GM12878 (cell line): ENCODE data around the gene SLC35F3. TPM values are rescaled to one million over a fixed set of nuclear protein-coding genes. Genes with fewer than 3 reads are reported as not detected.

ENCODE experiments used
- ATAC-seq: fragments of 200-7000 bp; cut with Tn5 transposase; 3 replicates; pipeline ENCODE4 v1.9.1; 2020; ENCODE audit warnings: mild to moderate bottlenecking, moderate library complexity
- BruUV-seq: library from RNA; stranded (reverse); fragments of 400-500 nt; replicated peaks from 2 replicates; lab custom pipeline; 2021; lab: Mats Ljungman, UMichigan
- CTCF ChIA-PET: fragments of 300-600 bp; sonication (Branson Sonifier 250); formaldehyde crosslinking; extraction: SDS; loops from one replicate; lab custom pipeline; 2021; ENCODE audit warnings: inconsistent platforms; lab: Yijun Ruan, JAX
- POLR2A ChIA-PET: fragments of 350-600 bp; formaldehyde crosslinking; extraction: SDS; loops from one replicate; lab custom pipeline; 2021; ENCODE audit warnings: inconsistent platforms; lab: Charles Lee
- RAD21 ChIA-PET: fragments of 300-600 bp; sonication (Branson Sonifier 250); formaldehyde crosslinking; loops from one replicate; lab custom pipeline; 2023; ENCODE audit warnings: antibody characterized with exemption; ENCODE audit not compliant: unreplicated experiment; lab: Charles Lee
- SMC1A ChIA-PET: fragments of 300-600 bp; sonication (Branson Sonifier 250); formaldehyde crosslinking; loops from one replicate; lab custom pipeline; 2023; ENCODE audit not compliant: unreplicated experiment, uncharacterized antibody; lab: Charles Lee
- DNase-seq: peaks from one replicate; pipeline ENCODE4 v3.0.0-alpha.2; 2011; ENCODE audit warnings: low read depth, low spot score
- FAIRE-seq: peaks from 3 replicates; lab custom pipeline; 2011; peaks lifted over from hg19 to GRCh38; lab: Jason Lieb, UNC
- H2AFZ ChIP-seq: 2 replicates; pipeline ENCODE4 v1.6.0; 2011; ENCODE audit warnings: low read depth, low read length, control low read depth; ENCODE audit not compliant: control insufficient read depth
- H3K27ac ChIP-seq: 2 replicates; pipeline ENCODE4 v1.5.1; 2011; ENCODE audit warnings: control low read depth; ENCODE audit not compliant: control insufficient read depth, insufficient read depth
- H3K27me3 ChIP-seq, 2 experiments: replicated peaks in 1 of 2; 2 replicates each; pipeline versions ENCODE4 v1.6.0 to v1.6.1; 2011; ENCODE audit warnings: low read length in 1 of 2; ENCODE audit not compliant: control insufficient read depth in 2 of 2, insufficient read depth in 2 of 2
- H3K36me3 ChIP-seq, 2 experiments: 2 replicates each; pipeline ENCODE4 v1.5.1; 2011; ENCODE audit warnings: low read length in 1 of 2; ENCODE audit not compliant: control insufficient read depth in 2 of 2, insufficient read depth in 2 of 2
- H3K4me1 ChIP-seq: 2 replicates; pipeline ENCODE4 v1.6.1; 2011; ENCODE audit warnings: mild to moderate bottlenecking, low read length, moderate library complexity, mixed read lengths; ENCODE audit not compliant: control insufficient read depth, insufficient read depth
- H3K4me2 ChIP-seq: 2 replicates; pipeline ENCODE4 v1.6.0; 2011; ENCODE audit warnings: control low read depth; ENCODE audit not compliant: control insufficient read depth, insufficient read depth
- H3K4me3 ChIP-seq: fragments of 200-600 bp; sonication (generic); 2 replicates; pipeline ENCODE4 v1.5.1; 2016
- H3K79me2 ChIP-seq: 2 replicates; pipeline ENCODE4 v1.6.0; 2011; ENCODE audit warnings: low read length; ENCODE audit not compliant: control insufficient read depth, insufficient read depth
- H3K9ac ChIP-seq: 2 replicates; pipeline ENCODE4 v1.8.0; 2011; ENCODE audit warnings: low read length, control low read depth, mixed read lengths; ENCODE audit not compliant: control insufficient read depth, insufficient read depth
- H3K9me3 ChIP-seq: replicated peaks from 3 replicates; pipeline ENCODE4 v1.5.1; 2011; ENCODE audit warnings: mild to moderate bottlenecking, low read length; ENCODE audit not compliant: control insufficient read depth, insufficient read depth
- H4K20me1 ChIP-seq: 2 replicates; pipeline ENCODE4 v1.6.0; 2011; ENCODE audit not compliant: control insufficient read depth, insufficient read depth
- BRCA1 ChIP-seq: IDR thresholded peaks from 2 replicates; pipeline ENCODE4 v1.6.1; 2011; ENCODE audit warnings: low read depth, low read length, improper control_type of control experiment
- CBX3 ChIP-seq: fragments of 200-600 bp; sonication (generic); IDR thresholded peaks from 2 replicates; pipeline ENCODE4 v1.6.1; 2016; ENCODE audit warnings: low read depth, borderline replicate concordance
- EP300 ChIP-seq, 2 experiments: fragments of 150-350 bp in 1 of 2; IDR thresholded peaks; 2 replicates each; pipeline ENCODE4 v1.6.1; 2011 to 2012; ENCODE audit warnings: low read depth in 2 of 2, low read length in 2 of 2, borderline replicate concordance in 1 of 2, improper control_type of control experiment in 1 of 2, inconsistent platforms in 1 of 2; ENCODE audit not compliant: control insufficient read depth in 1 of 2
- FOS ChIP-seq: IDR thresholded peaks from 3 replicates; pipeline ENCODE4 v1.6.1; 2011; ENCODE audit warnings: borderline replicate concordance; ENCODE audit not compliant: insufficient read length; ENCODE audit errors: extremely low read depth
- FOXM1 ChIP-seq: IDR thresholded peaks from 2 replicates; pipeline ENCODE4 v1.6.1; 2012; ENCODE audit warnings: low read depth, mild to moderate bottlenecking, inconsistent platforms, low read length, moderate library complexity
- HCFC1 ChIP-seq: fragments of 150-350 bp; IDR thresholded peaks from 2 replicates; pipeline ENCODE4 v1.6.1; 2014; ENCODE audit warnings: low read length
- NR2F1 ChIP-seq: fragments of 450-650 bp; conservative IDR thresholded peaks from 2 replicates; pipeline ENCODE4 v1.6.1; 2017; ENCODE audit warnings: mild to moderate bottlenecking
- RB1 ChIP-seq: fragments of 450-650 bp; formaldehyde crosslinking; IDR thresholded peaks from 2 replicates; pipeline ENCODE4 v1.6.1; 2017; ENCODE audit warnings: mild to moderate bottlenecking, borderline replicate concordance
- SRF ChIP-seq, 2 experiments: IDR thresholded peaks; 2 replicates each; pipeline ENCODE4 v1.6.1; 2011; ENCODE audit warnings: low read depth in 2 of 2, low read length in 2 of 2, mild to moderate bottlenecking in 1 of 2, moderate library complexity in 1 of 2
- TAF1 ChIP-seq: IDR thresholded peaks from 2 replicates; pipeline ENCODE4 v1.6.1; 2011; ENCODE audit warnings: mild to moderate bottlenecking, low read depth, low read length, borderline replicate concordance
- YY1 ChIP-seq: IDR thresholded peaks from 2 replicates; pipeline ENCODE4 v1.6.1; 2011; ENCODE audit warnings: low read depth, mild to moderate bottlenecking, low read length
- WGBS: methylation state at CpG from one replicate; pipeline ENCODE4 v1.1.6; 2016; ENCODE audit warnings: low lambda C conversion rate; ENCODE audit not compliant: insufficient replicate concordance, insufficient coverage; ENCODE audit errors: missing lambda C conversion rate; 5-methylcytosine and 5-hydroxymethylcytosine counted together
- in situ Hi-C: fragments of 300-500 bp; cut with MboI; formaldehyde crosslinking; loops from 9 replicates; pipeline ENCODE4 v1.14.3; 2018; ENCODE audit warnings: mixed read lengths
- intact Hi-C: fragments of 100-400 bp; cut with micrococcal nuclease; formaldehyde crosslinking; loops from one replicate; pipeline ENCODE4 v1.14.2; 2022; ENCODE audit not compliant: unreplicated experiment
- polyA plus RNA-seq, 11 experiments: library from polyadenylated mRNA; depleted of rRNA in 4 of 11; unstranded in 6 of 11; stranded (reverse) in 5 of 11; fragments of >200 nt; fragmentation: Nextera tagmentation in 4 of 11; fragmentation: Illumina TruSeq in 1 of 11; extraction: Ambion mirVana in 4 of 11; extraction: Trizol in 1 of 11; gene quantifications; 1 replicate in 1 of 11; 2 replicates in 10 of 11; pipeline versions ENCODE4 v1.2.1 to v1.2.3, GENCODE V29; 2011 to 2016; ENCODE audit warnings: inconsistent platforms in 2 of 11, missing spikeins in 2 of 11, low read depth in 1 of 11
- total RNA-seq, 4 experiments: library from RNA; depleted of rRNA in 3 of 4; stranded (reverse); fragments of >200 nt in 3 of 4; fragmentation: Illumina TruSeq in 1 of 4; extraction: Trizol in 1 of 4; gene quantifications; 2 replicates each; pipeline versions ENCODE4 v1.2.1 to v1.2.3, GENCODE V29; 2013 to 2021
- TF ChIP-seq, protein P1 (sequence below): fragments of 450-650 bp; IDR thresholded peaks from 2 replicates; pipeline ENCODE4 v1.6.1; 2017; ENCODE audit warnings: mild to moderate bottlenecking, moderate library complexity
- TF ChIP-seq, protein P2 (sequence below), 3 experiments: IDR thresholded peaks in 2 of 3; conservative IDR thresholded peaks in 1 of 3; 2 replicates each; pipeline ENCODE4 v1.5.1; 2011; ENCODE audit warnings: low read depth in 3 of 3, low read length in 3 of 3, mild to moderate bottlenecking in 3 of 3, control low read depth in 2 of 3, moderate library complexity in 2 of 3, inconsistent platforms in 1 of 3, mixed read lengths in 1 of 3; ENCODE audit not compliant: control insufficient read depth in 2 of 3, insufficient read depth in 1 of 3; ENCODE audit errors: extremely low read depth in 1 of 3
- TF ChIP-seq, protein P3 (sequence below): fragments of 450-650 bp; formaldehyde crosslinking; IDR thresholded peaks from 2 replicates; pipeline ENCODE4 v1.4.0; 2022; ENCODE audit warnings: mild to moderate bottlenecking, moderate library complexity

SLC35F3 gene
- total and polyA plus RNA-seq, 10 of the 15 experiments (the other 5 are each of a cell fraction or from before 2014, with no cell fraction given): 1.0 to 8.6 (median 5.7) TPM

DNA sequence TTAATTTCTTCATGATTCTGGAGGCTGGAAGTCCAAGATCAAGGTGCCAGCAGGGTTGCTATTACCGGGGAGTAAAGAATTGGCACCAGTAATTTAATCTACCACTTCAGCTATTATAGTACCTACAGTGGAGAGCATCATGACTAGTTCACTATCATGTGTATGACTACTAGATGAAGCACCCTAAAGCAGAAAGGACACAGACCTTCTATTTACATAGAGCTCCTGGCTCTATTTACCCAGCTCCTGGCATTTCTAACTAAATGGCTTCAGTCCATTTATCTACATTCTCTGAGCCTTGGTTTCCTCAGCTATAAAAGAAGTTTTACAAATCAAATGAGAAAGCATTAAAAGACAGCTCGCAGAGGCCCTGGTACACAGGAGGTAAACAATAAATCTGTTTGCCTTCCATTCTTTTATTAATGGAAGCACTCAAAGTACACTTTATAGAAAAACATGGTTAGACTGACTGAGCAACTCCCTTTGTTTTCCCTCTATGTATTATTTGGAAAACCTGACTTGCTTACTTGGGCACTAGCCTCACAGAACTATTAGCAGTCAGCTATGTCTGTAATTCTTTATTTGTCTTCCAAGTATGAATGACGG lies 203.0 kb downstream of the SLC35F3 start:
- BruUV-seq: no TSS peak
- POLR2A ChIA-PET: no interaction called here
- FAIRE-seq: no peak
- 49% methylated on average over 3 of the region's 3 CpGs for WGBS
- Histone ChIP-seq H3K4me2 (no peak overlapping the region), H3K27ac (no peak overlapping the region), H3K4me1 (no peaks in the 10 kb centered on the region), H3K79me2 (no peaks in the 10 kb centered on the region), H3K27me3 (peaks cover 0 to 2% of the 10 kb centered on the region in 2 experiments; a peak in 2 of 4 replicates), H3K4me3 (no peak overlapping the region), H3K36me3 (no peaks in the 10 kb centered on the region), H4K20me1 (no peaks in the 10 kb centered on the region), H3K9ac (no peak overlapping the region), H2AFZ (no peak overlapping the region), H3K9me3 (no peaks in the 10 kb centered on the region)
- intact Hi-C loops: no loop called here
- in situ Hi-C loops: loop anchor here (25.0 kb wide), 1 partner anchor 980 kb away; no protein-coding TSS in a partner anchor
- RAD21 ChIA-PET: no interaction called here
- ATAC-seq: no peak
- no peak for DNase-seq
- SMC1A ChIA-PET: interaction anchor here (1.3 to 1.9 kb wide), 2 partner anchors 16 to 202 kb away, joined by 4 to 9 read pairs; no protein-coding TSS in a partner anchor
- CTCF ChIA-PET: interaction anchor here (0.8 to 1.6 kb wide), 5 partner anchors 9 to 712 kb away, joined by 3 to 5 read pairs (median 3); no protein-coding TSS in a partner anchor
- TF ChIP-seq, protein P1, sequence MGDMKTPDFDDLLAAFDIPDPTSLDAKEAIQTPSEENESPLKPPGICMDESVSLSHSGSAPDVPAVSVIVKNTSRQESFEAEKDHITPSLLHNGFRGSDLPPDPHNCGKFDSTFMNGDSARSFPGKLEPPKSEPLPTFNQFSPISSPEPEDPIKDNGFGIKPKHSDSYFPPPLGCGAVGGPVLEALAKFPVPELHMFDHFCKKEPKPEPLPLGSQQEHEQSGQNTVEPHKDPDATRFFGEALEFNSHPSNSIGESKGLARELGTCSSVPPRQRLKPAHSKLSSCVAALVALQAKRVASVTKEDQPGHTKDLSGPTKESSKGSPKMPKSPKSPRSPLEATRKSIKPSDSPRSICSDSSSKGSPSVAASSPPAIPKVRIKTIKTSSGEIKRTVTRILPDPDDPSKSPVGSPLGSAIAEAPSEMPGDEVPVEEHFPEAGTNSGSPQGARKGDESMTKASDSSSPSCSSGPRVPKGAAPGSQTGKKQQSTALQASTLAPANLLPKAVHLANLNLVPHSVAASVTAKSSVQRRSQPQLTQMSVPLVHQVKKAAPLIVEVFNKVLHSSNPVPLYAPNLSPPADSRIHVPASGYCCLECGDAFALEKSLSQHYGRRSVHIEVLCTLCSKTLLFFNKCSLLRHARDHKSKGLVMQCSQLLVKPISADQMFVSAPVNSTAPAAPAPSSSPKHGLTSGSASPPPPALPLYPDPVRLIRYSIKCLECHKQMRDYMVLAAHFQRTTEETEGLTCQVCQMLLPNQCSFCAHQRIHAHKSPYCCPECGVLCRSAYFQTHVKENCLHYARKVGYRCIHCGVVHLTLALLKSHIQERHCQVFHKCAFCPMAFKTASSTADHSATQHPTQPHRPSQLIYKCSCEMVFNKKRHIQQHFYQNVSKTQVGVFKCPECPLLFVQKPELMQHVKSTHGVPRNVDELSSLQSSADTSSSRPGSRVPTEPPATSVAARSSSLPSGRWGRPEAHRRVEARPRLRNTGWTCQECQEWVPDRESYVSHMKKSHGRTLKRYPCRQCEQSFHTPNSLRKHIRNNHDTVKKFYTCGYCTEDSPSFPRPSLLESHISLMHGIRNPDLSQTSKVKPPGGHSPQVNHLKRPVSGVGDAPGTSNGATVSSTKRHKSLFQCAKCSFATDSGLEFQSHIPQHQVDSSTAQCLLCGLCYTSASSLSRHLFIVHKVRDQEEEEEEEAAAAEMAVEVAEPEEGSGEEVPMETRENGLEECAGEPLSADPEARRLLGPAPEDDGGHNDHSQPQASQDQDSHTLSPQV: no peak
- TF ChIP-seq SRF (IDR thresholded peaks at IDR 0.05; ENCODE audit: low read depth in 2 of 2, low read length in 2 of 2) (no peak), BRCA1 (no peak), TAF1 (no peak), HCFC1 (no peak), NR2F1 (no peak), EP300 (IDR thresholded peaks at IDR 0.05; ENCODE audit: borderline replicate concordance in 1 of 2, control insufficient read depth in 1 of 2, low read depth in 2 of 2, low read length in 2 of 2) (no peak), RB1 (no peak), YY1 (no peak), CBX3 (no peak), FOXM1 (no peak), FOS (no peak)
- TF ChIP-seq, protein P2, sequence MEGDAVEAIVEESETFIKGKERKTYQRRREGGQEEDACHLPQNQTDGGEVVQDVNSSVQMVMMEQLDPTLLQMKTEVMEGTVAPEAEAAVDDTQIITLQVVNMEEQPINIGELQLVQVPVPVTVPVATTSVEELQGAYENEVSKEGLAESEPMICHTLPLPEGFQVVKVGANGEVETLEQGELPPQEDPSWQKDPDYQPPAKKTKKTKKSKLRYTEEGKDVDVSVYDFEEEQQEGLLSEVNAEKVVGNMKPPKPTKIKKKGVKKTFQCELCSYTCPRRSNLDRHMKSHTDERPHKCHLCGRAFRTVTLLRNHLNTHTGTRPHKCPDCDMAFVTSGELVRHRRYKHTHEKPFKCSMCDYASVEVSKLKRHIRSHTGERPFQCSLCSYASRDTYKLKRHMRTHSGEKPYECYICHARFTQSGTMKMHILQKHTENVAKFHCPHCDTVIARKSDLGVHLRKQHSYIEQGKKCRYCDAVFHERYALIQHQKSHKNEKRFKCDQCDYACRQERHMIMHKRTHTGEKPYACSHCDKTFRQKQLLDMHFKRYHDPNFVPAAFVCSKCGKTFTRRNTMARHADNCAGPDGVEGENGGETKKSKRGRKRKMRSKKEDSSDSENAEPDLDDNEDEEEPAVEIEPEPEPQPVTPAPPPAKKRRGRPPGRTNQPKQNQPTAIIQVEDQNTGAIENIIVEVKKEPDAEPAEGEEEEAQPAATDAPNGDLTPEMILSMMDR (IDR thresholded peaks at IDR 0.05 in 2 of 3, conservative IDR thresholded peaks at IDR 0.05 in 1 of 3; ENCODE audit: control insufficient read depth in 2 of 3, extremely low read depth in 1 of 3, insufficient read depth in 1 of 3, low read depth in 3 of 3, low read length in 3 of 3): no peak
- TF ChIP-seq, protein P3, sequence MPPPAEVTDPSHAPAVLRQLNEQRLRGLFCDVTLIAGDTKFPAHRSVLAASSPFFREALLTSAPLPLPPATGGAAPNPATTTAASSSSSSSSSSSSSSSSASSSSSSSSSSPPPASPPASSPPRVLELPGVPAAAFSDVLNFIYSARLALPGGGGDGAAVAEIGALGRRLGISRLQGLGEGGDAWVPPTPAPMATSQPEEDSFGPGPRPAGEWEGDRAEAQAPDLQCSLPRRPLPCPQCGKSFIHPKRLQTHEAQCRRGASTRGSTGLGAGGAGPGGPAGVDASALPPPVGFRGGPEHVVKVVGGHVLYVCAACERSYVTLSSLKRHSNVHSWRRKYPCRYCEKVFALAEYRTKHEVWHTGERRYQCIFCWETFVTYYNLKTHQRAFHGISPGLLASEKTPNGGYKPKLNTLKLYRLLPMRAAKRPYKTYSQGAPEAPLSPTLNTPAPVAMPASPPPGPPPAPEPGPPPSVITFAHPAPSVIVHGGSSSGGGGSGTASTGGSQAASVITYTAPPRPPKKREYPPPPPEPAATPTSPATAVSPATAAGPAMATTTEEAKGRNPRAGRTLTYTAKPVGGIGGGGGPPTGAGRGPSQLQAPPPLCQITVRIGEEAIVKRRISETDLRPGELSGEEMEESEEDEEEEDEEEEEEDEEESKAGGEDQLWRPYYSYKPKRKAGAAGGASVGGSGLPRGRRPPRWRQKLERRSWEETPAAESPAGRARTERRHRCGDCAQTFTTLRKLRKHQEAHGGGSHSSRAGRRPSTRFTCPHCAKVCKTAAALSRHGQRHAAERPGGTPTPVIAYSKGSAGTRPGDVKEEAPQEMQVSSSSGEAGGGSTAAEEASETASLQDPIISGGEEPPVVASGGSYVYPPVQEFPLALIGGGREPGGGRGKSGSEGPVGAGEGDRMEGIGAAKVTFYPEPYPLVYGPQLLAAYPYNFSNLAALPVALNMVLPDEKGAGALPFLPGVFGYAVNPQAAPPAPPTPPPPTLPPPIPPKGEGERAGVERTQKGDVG (CRISPR knock-in tag): no peak
